Activated CD8-positive, alpha-beta memory T cell treated with anti-CD3 and anti-CD28 coated beads, Interleukin-2, amount 50 U/mL, for 1 hour (primary cell): ENCODE results near the gene DYNLT3.

Experiments used
- DNase-seq: peaks from one replicate; pipeline ENCODE4 v3.0.0-alpha.2; 2020; ENCODE audit errors: extremely low read depth

DYNLT3 gene

GRCh38 chrX:37846934-37847732 is at the start of gene DYNLT3:
TSS of gene DYNLT3 (minus strand) at chrX:37847571. CDS start at chrX:37847510, 61 bp downstream.
- DNase-seq, result peak; percentile 41

- DNase-seq, result no peak
Observed at GRCh38 chrX:37896511-37896890, 49.1 kb upstream of the DYNLT3 start.

- DNase-seq, result no peak
Observed at GRCh38 chrX:37895795-37896510, 48.6 kb upstream of the DYNLT3 start.

GRCh38 chrX:37894725-37895124 is 47.4 kb upstream of the DYNLT3 start:
- DNase-seq, result no peak

GRCh38 chrX:37888010-37888409 is 40.6 kb upstream of the DYNLT3 start:
- no peak for DNase-seq

GRCh38 chrX:37887347-37887746 is 40.0 kb upstream of the DYNLT3 start:
- DNase-seq, result no peak

GRCh38 chrX:37883196-37883595 is 35.8 kb upstream of the DYNLT3 start:
- DNase-seq, result no peak

- DNase-seq, result no peak
Observed at GRCh38 chrX:37879692-37880091, 32.3 kb upstream of the DYNLT3 start.

- no peak for DNase-seq
Observed at GRCh38 chrX:37876716-37877115, 29.3 kb upstream of the DYNLT3 start.

- DNase-seq, result no peak
Observed at GRCh38 chrX:37875675-37876074, 28.3 kb upstream of the DYNLT3 start.

GRCh38 chrX:37873220-37873619 is 25.8 kb upstream of the DYNLT3 start:
- DNase-seq, result no peak

- no peak for DNase-seq
Observed at GRCh38 chrX:37872303-37872655, 24.9 kb upstream of the DYNLT3 start.

GRCh38 chrX:37871626-37872302 is 24.4 kb upstream of the DYNLT3 start:
- DNase-seq, result no peak

GRCh38 chrX:37867536-37868153 is 20.3 kb upstream of the DYNLT3 start:
- no peak for DNase-seq

GRCh38 chrX:37863728-37864127 is 16.4 kb upstream of the DYNLT3 start:
- DNase-seq, result no peak

GRCh38 chrX:37862851-37863250 is 15.5 kb upstream of the DYNLT3 start:
- DNase-seq, result no peak

GRCh38 chrX:37860721-37861120 is 13.3 kb upstream of the DYNLT3 start:
- no peak for DNase-seq

GRCh38 chrX:37854748-37855147 is 7.4 kb upstream of the DYNLT3 start:
- DNase-seq, result no peak

- no peak for DNase-seq
Observed at GRCh38 chrX:37854148-37854547, 6.8 kb upstream of the DYNLT3 start.

- DNase-seq, result no peak
Observed at GRCh38 chrX:37847733-37848197, 394 bp upstream of the DYNLT3 start.

- DNase-seq, result no peak
Observed at GRCh38 chrX:37846558-37846933, 825 bp downstream of the DYNLT3 start.

GRCh38 chrX:37846141-37846540 is 1.2 kb downstream of the DYNLT3 start:
- DNase-seq, result no peak
